ENCODE data around the gene GALNT2. TPM values are rescaled to one million over a fixed set of nuclear protein-coding genes. Genes with fewer than 3 reads are reported as not detected.

GALNT2 gene
- total and polyA plus RNA-seq, 8 donors = 18.3 to 118 (median 57.3) TPM

DNA sequence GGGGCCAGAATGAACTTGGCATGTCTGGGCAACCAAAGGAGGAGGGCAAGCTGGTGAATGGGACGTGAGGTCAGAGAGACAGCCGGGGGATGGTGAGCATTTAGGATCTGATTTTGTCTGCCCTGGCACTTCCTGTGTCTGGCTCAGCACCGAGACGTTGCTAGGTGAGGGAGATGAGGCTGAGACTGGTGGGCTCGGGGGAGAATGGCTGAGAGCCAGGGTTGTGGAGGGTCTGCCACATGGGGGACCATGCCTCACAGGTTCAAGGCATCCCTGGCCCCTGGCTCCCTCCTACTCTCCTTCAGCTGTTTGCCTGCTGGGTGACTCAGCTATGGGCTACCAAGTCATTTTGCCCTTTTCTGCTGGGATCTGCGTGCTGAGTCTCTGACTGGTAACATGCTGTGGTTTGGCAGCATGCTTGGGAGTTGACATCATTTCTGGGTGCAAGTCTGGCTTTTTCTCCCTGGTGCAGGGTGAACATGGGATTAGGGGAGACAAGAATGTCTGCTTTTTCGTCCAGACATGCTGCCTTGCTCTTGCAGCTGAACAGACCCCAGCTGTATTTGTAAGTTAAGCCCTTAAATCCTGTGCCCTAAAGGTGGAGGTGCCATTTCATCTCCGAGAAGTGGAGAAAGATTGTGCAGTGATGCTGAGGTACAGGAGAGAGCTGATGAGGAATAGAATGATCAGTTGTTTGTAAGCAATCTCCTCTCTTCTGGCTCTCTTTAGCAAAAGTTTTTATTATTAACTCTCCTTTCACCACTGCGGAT, 17.6 kb downstream of the GALNT2 start:
- ATAC-seq = peak; percentile 70 to 88 (median 81)
- peak in 5 of 6 donors; percentile 51 to 71 (median 57) for DNase-seq
- TF ChIP-seq CTCF (IDR thresholded peaks at IDR 0.05) = no peak
- Histone ChIP-seq H3K27me3 (no peaks in the 10 kb centered on the region), H3K9me3 (no peaks in the 10 kb centered on the region), H3K36me3 (no peaks in the 10 kb centered on the region), H3K4me3 (no peak overlapping the region), H3K4me1 (peaks cover 22 to 53% (median 24%) of the 10 kb centered on the region in 3 donors), H3K27ac (peak overlapping the region in 2 of 4 donors; percentile 59 to 68)
- intact Hi-C loops (cut with DNase I) = no loop called here
- no peak for FAIRE-seq
- 48 to 51% methylated on average over 9 of the region's 9 CpGs for WGBS, 2 donors

- WGBS, 2 donors = 68 to 74% methylated on average over 5 of the region's 5 CpGs
- DNase-seq (no peak), ATAC-seq (no peak), FAIRE-seq (no peak)
- no peaks in the 10 kb centered on the region for H3K36me3 ChIP-seq
- no peaks in the 10 kb centered on the region for H3K27me3 ChIP-seq
- no peak for TF ChIP-seq CTCF (IDR thresholded peaks at IDR 0.05)
- H3K27ac ChIP-seq = peak overlapping the region in 2 of 4 donors; percentile 59 to 68
- no peak overlapping the region for H3K4me3 ChIP-seq
- intact Hi-C loops (cut with DNase I) = no loop called here
- H3K9me3 ChIP-seq = no peaks in the 10 kb centered on the region
- peaks cover 22 to 57% (median 29%) of the 10 kb centered on the region in 3 donors for H3K4me1 ChIP-seq
Measured at GRCh38 chr1:230085178-230085515, 18.1 kb downstream of the GALNT2 start.

- FAIRE-seq (no peak), DNase-seq (no peak), ATAC-seq (no peak)
- Histone ChIP-seq H3K27me3 (no peaks in the 10 kb centered on the region), H3K4me1 (peaks cover 17 to 57% (median 36%) of the 10 kb centered on the region in 3 donors), H3K27ac (peak overlapping the region in 1 of 4 donors; percentile 68), H3K9me3 (no peaks in the 10 kb centered on the region), H3K36me3 (no peaks in the 10 kb centered on the region), H3K4me3 (no peak overlapping the region)
- intact Hi-C loops (cut with DNase I) = no loop called here
- 40% methylated on average over 6 of the region's 6 CpGs for WGBS, 2 donors
- TF ChIP-seq CTCF (IDR thresholded peaks at IDR 0.05) = no peak
Measured at GRCh38 chr1:230086151-230086550, 19.1 kb downstream of the GALNT2 start.

DNA sequence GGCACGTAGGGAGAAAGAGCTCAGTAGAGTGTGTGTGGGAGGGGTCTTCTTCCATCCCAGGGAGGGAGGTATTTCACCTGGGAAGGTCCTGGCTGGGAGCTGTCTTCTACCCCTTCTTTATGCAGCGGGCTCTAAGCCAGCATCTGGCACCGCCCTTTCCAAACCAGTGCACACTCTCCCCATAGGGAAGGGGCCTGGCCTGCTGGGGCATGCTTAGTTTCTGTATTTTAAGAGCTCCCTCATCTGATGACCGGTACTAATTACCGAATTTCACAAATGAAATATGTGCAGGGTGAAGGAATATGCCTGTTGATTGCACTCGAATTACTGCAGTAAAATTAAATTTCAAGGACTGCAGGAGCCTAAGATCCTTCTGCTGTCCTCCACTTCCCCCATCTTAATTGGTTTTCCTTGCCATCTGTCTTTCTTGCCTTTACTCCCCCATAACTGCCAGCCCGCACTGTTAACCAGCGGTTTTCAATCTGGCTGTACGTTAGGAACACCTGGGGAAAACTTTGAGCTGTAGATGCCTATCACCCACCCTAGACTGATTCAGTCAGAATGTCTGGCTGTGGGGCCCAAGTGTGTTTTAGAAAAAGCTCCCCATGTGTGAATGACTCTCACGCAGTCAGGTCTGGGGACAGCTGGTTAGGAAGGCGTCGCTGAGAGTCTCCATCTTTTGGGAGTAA, 20.1 kb downstream of the GALNT2 start:
- peak overlapping the region in 1 of 4 donors; percentile 68 for H3K27ac ChIP-seq
- WGBS, 2 donors = 57 to 58% methylated on average over 12 of the region's 12 CpGs
- H3K36me3 ChIP-seq = no peaks in the 10 kb centered on the region
- TF ChIP-seq CTCF (IDR thresholded peaks at IDR 0.05) = no peak
- FAIRE-seq (no peak), ATAC-seq (peak in 1 of 4 donors; percentile 22), DNase-seq (no peak)
- peaks cover 16 to 60% (median 36%) of the 10 kb centered on the region in 3 donors for H3K4me1 ChIP-seq
- H3K27me3 ChIP-seq = no peaks in the 10 kb centered on the region
- H3K4me3 ChIP-seq = no peak overlapping the region
- intact Hi-C loops (cut with DNase I) = no loop called here
- no peaks in the 10 kb centered on the region for H3K9me3 ChIP-seq

GRCh38 chr1:230087717-230088105, 20.7 kb downstream of the GALNT2 start:
- no peak for TF ChIP-seq CTCF (IDR thresholded peaks at IDR 0.05)
- DNase-seq = no peak
- peak overlapping the region in 1 of 4 donors; percentile 15 for H3K27ac ChIP-seq
- no peaks in the 10 kb centered on the region for H3K27me3 ChIP-seq
- H3K9me3 ChIP-seq = no peaks in the 10 kb centered on the region
- no peak for FAIRE-seq
- ATAC-seq = no peak
- no peak overlapping the region for H3K4me3 ChIP-seq
- 52 to 57% methylated on average over 3 of the region's 3 CpGs for WGBS, 2 donors
- peaks cover 16 to 60% (median 36%) of the 10 kb centered on the region in 3 donors for H3K4me1 ChIP-seq
- intact Hi-C loops (cut with DNase I) = no loop called here
- no peaks in the 10 kb centered on the region for H3K36me3 ChIP-seq

Data from pancreas (tissue), 10 donors.